HG03045 (cell line): ENCODE results near the gene CAPZA1.

Experiments used
- ATAC-seq: cut with Tn5 transposase; IDR thresholded peaks from one replicate; pipeline ENCODE4 v1.9.1; 2021; ENCODE audit warnings: mild to moderate bottlenecking, moderate library complexity; ENCODE audit not compliant: unreplicated experiment

Gene CAPZA1

GRCh38 chr1:112699425-112700144 is 80.0 kb downstream of the CAPZA1 start:
- ATAC-seq = no peak

GRCh38 chr1:112700290-112701226 is 80.9 kb downstream of the CAPZA1 start:
- ATAC-seq = peak; percentile 49

DNA sequence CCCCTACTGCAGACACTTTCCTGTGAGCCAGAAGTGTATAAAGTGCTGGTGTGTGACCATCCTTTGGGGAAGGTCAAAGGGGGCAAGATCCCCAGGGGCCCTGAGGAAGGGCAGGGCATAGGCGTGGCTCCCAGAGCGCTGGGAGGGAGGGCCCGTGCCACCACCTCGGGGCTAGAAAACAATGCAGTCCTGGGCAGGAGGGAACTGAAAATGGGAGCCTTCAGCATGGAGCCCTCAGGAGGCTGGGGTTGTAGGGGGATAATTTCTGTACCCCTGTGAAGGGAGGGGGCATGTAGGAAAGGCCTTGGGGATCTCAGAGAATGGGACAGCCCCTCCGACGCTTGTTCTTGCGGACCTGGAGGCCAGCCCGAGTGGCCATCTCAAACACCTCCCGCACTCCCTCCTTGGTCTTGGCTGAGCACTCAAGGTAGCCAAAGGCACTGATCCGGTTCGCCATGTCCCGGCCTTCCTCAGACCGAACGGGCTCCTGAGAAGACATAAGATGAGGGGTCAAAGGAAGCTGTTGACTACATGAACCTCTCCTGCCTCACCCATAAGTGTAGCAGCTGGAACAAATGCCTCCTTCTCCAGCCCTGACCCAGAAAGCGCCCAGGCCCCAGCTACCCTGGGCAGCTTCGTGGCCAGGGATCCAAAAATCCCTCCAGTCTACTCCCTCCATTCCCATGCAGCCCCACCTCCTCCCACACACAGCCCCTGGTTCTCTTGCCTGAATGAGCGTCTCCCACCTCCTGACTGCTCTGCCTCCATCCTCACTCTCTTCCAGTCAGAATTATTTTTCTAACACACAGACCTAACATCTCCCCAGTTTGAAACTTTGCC is 81.8 kb downstream of the CAPZA1 start:
- no peak for ATAC-seq

DNA sequence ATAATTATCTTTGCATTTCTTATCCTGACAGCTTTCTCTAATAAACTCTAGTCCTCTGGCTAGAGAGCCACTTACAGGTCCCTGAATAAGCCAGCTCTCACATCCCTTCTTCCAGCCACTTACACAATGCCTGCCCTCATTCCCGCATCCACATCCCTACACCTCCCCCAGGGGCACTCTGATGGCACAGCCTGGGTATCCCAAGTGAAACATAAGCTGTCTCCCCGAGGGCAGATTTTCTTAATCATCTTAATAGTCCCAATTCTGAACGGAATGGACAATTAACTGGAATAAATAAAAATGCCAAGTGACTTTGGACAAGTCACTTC is 82.4 kb downstream of the CAPZA1 start:
- ATAC-seq = no peak

- no peak for ATAC-seq
Measured at GRCh38 chr1:112702420-112703261, 83.0 kb downstream of the CAPZA1 start.

DNA sequence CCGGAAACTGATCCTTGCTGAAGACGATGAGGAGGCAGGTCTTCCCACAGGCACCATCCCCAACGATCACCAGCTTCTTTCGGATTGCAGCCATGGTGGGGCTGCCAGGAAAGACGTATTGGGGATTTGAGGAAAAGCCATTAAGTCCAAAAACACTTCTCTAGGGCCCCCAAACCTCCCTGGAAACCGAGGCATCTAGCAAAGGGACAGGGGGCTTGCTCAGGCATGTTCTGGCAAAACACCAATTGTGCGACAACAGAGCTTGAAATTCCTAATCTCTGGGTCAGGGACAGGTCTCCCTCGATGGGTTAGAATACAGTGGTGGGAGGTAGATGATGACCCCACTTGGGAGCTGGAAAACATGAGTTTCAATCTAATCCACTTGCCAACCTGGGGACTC is 84.1 kb downstream of the CAPZA1 start:
- ATAC-seq = no peak

- no peak for ATAC-seq
Measured at GRCh38 chr1:112704391-112704933, 84.8 kb downstream of the CAPZA1 start.

DNA sequence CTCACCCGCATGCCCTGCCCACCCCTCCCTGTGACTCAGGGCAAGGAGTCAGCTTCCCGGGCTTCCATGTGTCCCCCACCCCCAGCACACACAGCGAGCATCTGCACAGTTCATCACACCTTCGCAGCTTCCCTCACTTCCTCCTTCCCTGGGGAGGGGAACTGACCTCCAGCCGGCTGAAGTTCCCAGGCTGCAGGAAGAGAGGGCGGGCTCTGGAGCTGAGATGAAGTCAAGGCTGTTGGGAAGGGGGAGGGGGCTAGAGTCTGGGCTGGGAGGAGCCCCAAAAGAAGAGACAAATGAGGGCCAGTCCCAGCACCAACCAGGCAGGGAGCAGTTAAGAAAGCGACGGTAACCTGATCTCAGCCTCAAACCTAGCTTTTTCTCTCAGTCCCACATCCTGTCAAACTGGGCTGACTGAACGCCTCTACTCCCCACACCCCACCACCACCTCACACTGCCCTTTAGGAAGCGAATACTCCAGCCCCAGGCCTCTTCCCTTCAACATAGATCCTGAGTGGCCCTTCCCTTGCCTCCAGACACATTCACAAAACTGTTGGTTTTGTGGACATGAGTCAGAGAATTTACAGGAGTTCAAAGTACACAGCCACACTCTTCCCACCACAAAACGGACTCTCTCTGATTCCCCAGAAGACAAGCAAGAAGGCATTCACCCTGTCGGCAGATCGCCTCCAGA is 85.4 kb downstream of the CAPZA1 start:
- ATAC-seq = peak; percentile 45

GRCh38 chr1:112706505-112707220 is 87.0 kb downstream of the CAPZA1 start, which contains the start of gene RHOC:
TSS of gene RHOC (minus strand) at chr1:112707127. CDS start at chr1:112703799, 3,328 bp downstream.
- ATAC-seq = peak; percentile 75

DNA sequence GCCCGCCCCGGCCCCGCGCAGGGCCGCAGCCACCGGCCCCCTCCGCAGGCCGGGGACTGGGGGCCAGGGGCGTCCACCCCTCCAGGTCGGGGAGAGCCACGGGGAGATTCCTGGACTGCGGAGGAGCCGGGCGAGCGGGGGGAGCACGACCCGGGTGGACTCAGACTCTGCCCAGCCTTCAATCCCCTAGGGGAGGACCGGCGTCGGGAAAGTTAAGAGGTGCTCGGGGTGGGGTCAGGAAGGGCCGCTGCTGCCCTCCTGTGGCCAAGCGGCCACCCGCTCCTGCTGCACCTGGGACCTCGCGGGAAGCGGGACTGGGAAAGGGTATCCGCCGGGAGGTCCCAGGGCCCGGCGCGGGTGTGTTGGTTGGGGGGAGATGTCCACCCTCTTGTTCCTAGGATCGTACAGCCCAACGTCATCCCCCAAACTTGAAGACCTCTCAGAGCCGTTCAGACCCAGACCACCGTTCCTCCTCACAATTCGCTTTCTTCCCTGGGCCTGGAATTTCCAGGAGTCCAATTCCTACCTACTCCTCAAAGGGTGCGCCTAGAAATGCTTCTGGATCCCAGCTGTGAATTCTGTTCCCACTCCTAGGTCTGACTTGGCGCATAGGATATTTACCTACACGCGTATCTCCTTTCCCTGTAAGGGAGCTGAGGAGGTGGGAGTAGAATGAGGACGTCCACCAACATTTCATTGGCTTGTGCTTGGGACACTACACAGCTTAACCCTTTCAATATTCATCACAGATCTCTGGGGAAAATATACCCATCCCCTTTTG is 87.8 kb downstream of the CAPZA1 start:
- peak; percentile 66 for ATAC-seq

GRCh38 chr1:112708002-112708448 is 88.4 kb downstream of the CAPZA1 start:
- no peak for ATAC-seq

- ATAC-seq = no peak
Measured at GRCh38 chr1:112708489-112708888, 88.9 kb downstream of the CAPZA1 start.

- no peak for ATAC-seq
Measured at GRCh38 chr1:112710159-112710558, 90.5 kb downstream of the CAPZA1 start.

DNA sequence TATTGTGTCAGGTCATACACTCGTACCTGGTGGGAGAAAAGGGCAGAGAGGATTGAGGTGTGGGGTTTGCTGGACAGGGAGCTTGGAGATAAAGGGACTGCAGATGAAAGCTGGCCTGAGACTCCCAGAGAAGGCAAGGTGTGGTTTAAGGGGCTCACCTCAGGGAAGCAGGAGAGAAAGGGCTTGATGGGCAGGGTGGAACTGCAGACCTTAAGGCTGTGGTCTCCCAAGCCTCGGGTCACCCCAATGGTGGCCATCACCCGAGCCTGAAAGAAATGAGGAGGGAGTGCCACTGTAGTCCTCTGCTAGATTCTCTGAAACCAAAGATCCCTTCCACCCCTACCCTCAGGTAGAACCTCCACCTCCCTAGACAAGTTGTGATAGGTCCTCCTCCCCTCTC is 91.0 kb downstream of the CAPZA1 start:
- no peak for ATAC-seq

DNA sequence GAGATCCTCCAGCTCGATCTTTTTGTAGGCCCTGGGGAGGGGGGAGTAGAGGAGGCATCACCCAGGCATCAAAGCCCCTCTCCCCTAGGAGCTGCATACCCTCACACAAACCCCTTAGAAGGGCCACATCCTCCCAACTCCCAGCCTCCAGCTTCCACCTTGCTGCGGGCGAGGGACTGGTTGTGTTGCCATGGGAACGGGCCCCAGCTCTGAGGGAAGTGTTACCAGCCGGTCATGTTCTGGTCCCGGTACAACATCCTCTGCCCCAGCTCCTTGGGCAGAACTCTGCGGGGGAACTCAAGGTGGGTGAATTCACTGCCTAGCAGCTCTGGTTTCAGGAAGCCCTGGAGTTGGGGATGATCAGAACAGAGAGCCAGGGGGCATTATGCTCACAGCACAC is 91.4 kb downstream of the CAPZA1 start:
- no peak for ATAC-seq

DNA sequence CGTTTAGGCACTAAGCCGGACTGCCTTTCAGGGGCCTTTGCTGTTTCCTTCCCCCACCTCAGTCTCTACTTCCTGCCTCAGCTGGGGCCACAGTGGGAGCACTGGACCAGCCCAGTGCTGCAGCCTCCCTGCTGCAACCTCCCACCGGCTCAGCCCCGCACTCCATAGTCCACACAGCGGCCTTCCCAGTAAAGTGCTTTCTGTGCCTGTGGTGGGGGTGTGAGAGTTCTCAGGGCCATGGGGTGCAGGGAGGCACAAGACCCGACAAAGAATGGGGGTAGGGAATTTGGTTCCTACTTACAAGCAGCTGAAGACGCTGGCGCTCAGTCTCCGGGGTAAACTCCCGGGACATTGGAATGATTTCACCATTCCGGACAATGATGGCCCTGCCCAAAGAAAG is 92.0 kb downstream of the CAPZA1 start:
- no peak for ATAC-seq

DNA sequence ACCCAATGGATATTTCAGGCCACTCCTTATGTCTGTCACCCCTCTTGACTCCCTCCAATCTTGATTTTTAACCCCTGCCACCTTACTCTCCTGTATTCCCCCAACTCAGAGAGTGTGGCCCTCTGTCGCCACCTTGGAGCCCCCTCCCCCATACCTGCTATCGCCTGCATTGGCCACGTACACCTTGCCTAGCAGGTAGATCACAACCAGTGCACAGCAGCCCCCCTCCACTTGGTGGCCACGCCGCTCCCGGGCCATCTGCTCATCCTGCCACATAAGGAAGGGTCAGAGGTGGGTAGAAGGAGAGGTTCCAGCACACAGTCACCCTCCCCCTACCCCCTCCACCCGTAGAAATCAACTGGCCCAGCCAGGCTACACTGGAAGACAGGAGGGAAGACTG is 92.6 kb downstream of the CAPZA1 start:
- no peak for ATAC-seq

- no peak for ATAC-seq
Measured at GRCh38 chr1:112712701-112713128, 93.1 kb downstream of the CAPZA1 start.
